GM12892 (cell line): ENCODE measurements around the gene EIF4EBP2.

ENCODE experiments used
- POLR2A ChIP-seq: IDR thresholded peaks from 2 replicates; pipeline ENCODE4 v1.6.1; 2011; ENCODE audit warnings: low read depth, low read length, control low read depth
- POLR2AphosphoS5 ChIP-seq: IDR thresholded peaks from 2 replicates; pipeline ENCODE4 v1.6.1; 2011; ENCODE audit warnings: low read depth, low read length, control low read depth

- TF ChIP-seq POLR2A (no peak), POLR2AphosphoS5 (no peak)
Observed at GRCh38 chr10:70435241-70436085, 31.5 kb downstream of the EIF4EBP2 start.
